Activated CD4-positive, alpha-beta T cell treated with anti-CD3 and anti-CD28 coated beads, Interleukin-2, amount 10 ng/mL, durations not matched to agents 7 days and 5 days (primary cell): ENCODE results near the gene CMIP. TPM values are rescaled to one million over a fixed set of nuclear protein-coding genes. Genes with fewer than 3 reads are reported as not detected.

Source experiments
- CTCF ChIA-PET: fragments of 350-600 bp; sonication (Branson Sonifier 250); formaldehyde crosslinking; loops from one replicate; lab custom pipeline; 2021; ENCODE audit warnings: antibody characterized with exemption; lab: Charles Lee
- POLR2A ChIA-PET: fragments of 350-600 bp; sonication (Branson Sonifier 250); formaldehyde crosslinking; loops from one replicate; lab custom pipeline; 2021; ENCODE audit warnings: antibody characterized with exemption; lab: Charles Lee
- DNase-seq: peaks from one replicate; pipeline ENCODE4 v3.0.0-alpha.2; 2020
- H3K27ac Mint-ChIP-seq: one replicate; pipeline ENCODE4 v1.8.0; 2021; ENCODE audit warnings: mild to moderate bottlenecking, moderate library complexity, mixed read lengths
- H3K27me3 Mint-ChIP-seq: one replicate; pipeline ENCODE4 v1.8.0; 2021; ENCODE audit warnings: mixed read lengths
- H3K36me3 Mint-ChIP-seq: one replicate; pipeline ENCODE4 v1.8.0; 2021; ENCODE audit warnings: low read depth, mixed read lengths
- H3K4me1 Mint-ChIP-seq: one replicate; pipeline ENCODE4 v1.8.0; 2021; ENCODE audit warnings: mixed read lengths
- H3K4me3 Mint-ChIP-seq: one replicate; pipeline ENCODE4 v1.8.0; 2021; ENCODE audit warnings: mild to moderate bottlenecking, moderate library complexity, mixed read lengths
- H3K9me3 Mint-ChIP-seq: one replicate; pipeline ENCODE4 v1.8.0; 2021; ENCODE audit warnings: mixed read lengths
- total RNA-seq, 2 experiments: library from RNA; stranded (reverse); gene quantifications; one replicate each; pipeline ENCODE4 v1.2.3, GENCODE V29; 2021

The CMIP gene
- total RNA-seq, 2 experiments from 2014 or later: 44.7 to 46.8 TPM

GRCh38 chr16:81624403-81624759, 179.8 kb downstream of the CMIP start:
- Mint-ChIP-seq H3K27ac (no peak overlapping the region), H3K36me3 (no peaks in the 10 kb centered on the region), H3K4me3 (no peak overlapping the region), H3K4me1 (peaks cover 14% of the 10 kb centered on the region), H3K27me3 (no peaks in the 10 kb centered on the region), H3K9me3 (no peaks in the 10 kb centered on the region)
- DNase-seq: no peak
- ChIA-PET POLR2A (no interaction called here), CTCF (interaction anchor here (0.7 to 1.9 kb wide), 3 partner anchors 8 to 186 kb away, joined by 4 to 8 read pairs (median 5); no protein-coding TSS in a partner anchor)

- DNase-seq: no peak
- H3K36me3 Mint-ChIP-seq: no peaks in the 10 kb centered on the region
- ChIA-PET POLR2A (no interaction called here), CTCF (interaction anchor here (1.5 to 1.9 kb wide), 2 partner anchors 8 to 72 kb away, joined by 5 to 8 read pairs; no protein-coding TSS in a partner anchor)
- no peak overlapping the region for H3K27ac Mint-ChIP-seq
- no peaks in the 10 kb centered on the region for H3K9me3 Mint-ChIP-seq
- no peaks in the 10 kb centered on the region for H3K27me3 Mint-ChIP-seq
- peaks cover 15% of the 10 kb centered on the region for H3K4me1 Mint-ChIP-seq
- no peak overlapping the region for H3K4me3 Mint-ChIP-seq
Measured at GRCh38 chr16:81624760-81625543, 180.3 kb downstream of the CMIP start.

GRCh38 chr16:81625544-81626153, 181.0 kb downstream of the CMIP start:
- peaks cover 19% of the 10 kb centered on the region for H3K4me1 Mint-ChIP-seq
- H3K36me3 Mint-ChIP-seq: no peaks in the 10 kb centered on the region
- H3K27me3 Mint-ChIP-seq: no peaks in the 10 kb centered on the region
- no peak for DNase-seq
- no peak overlapping the region for H3K27ac Mint-ChIP-seq
- ChIA-PET CTCF (no interaction called here), POLR2A (no interaction called here)
- no peak overlapping the region for H3K4me3 Mint-ChIP-seq
- no peaks in the 10 kb centered on the region for H3K9me3 Mint-ChIP-seq

- Mint-ChIP-seq H3K4me1 (peaks cover 24% of the 10 kb centered on the region), H3K27me3 (no peaks in the 10 kb centered on the region), H3K9me3 (no peaks in the 10 kb centered on the region), H3K4me3 (no peak overlapping the region), H3K27ac (no peak overlapping the region), H3K36me3 (no peaks in the 10 kb centered on the region)
- DNase-seq: no peak
- POLR2A ChIA-PET: no interaction called here
- CTCF ChIA-PET: no interaction called here
Measured at GRCh38 chr16:81626181-81626674, 181.6 kb downstream of the CMIP start.

- no peaks in the 10 kb centered on the region for H3K27me3 Mint-ChIP-seq
- no peaks in the 10 kb centered on the region for H3K9me3 Mint-ChIP-seq
- DNase-seq: no peak
- no peak overlapping the region for H3K27ac Mint-ChIP-seq
- H3K36me3 Mint-ChIP-seq: no peaks in the 10 kb centered on the region
- H3K4me1 Mint-ChIP-seq: peaks cover 32% of the 10 kb centered on the region
- ChIA-PET CTCF (no interaction called here), POLR2A (no interaction called here)
- no peak overlapping the region for H3K4me3 Mint-ChIP-seq
Measured at GRCh38 chr16:81627024-81627423, 182.4 kb downstream of the CMIP start.

GRCh38 chr16:81627729-81628244, 183.2 kb downstream of the CMIP start:
- CTCF ChIA-PET: no interaction called here
- H3K9me3 Mint-ChIP-seq: no peaks in the 10 kb centered on the region
- H3K4me3 Mint-ChIP-seq: no peak overlapping the region
- POLR2A ChIA-PET: no interaction called here
- H3K27me3 Mint-ChIP-seq: no peaks in the 10 kb centered on the region
- H3K4me1 Mint-ChIP-seq: peaks cover 39% of the 10 kb centered on the region
- H3K27ac Mint-ChIP-seq: no peak overlapping the region
- DNase-seq: no peak
- H3K36me3 Mint-ChIP-seq: no peaks in the 10 kb centered on the region

GRCh38 chr16:81629034-81629802, 184.6 kb downstream of the CMIP start:
- POLR2A ChIA-PET: no interaction called here
- no peak overlapping the region for H3K4me3 Mint-ChIP-seq
- H3K4me1 Mint-ChIP-seq: peaks cover 50% of the 10 kb centered on the region
- H3K36me3 Mint-ChIP-seq: no peaks in the 10 kb centered on the region
- no peaks in the 10 kb centered on the region for H3K27me3 Mint-ChIP-seq
- H3K9me3 Mint-ChIP-seq: no peaks in the 10 kb centered on the region
- DNase-seq: no peak
- H3K27ac Mint-ChIP-seq: peak overlapping the region; percentile 80
- CTCF ChIA-PET: interaction anchor here (4.0 kb wide), 1 partner anchor 7 kb away, joined by 18 read pairs; no protein-coding TSS in a partner anchor

GRCh38 chr16:81629896-81630634, 185.5 kb downstream of the CMIP start:
- Mint-ChIP-seq H3K9me3 (no peaks in the 10 kb centered on the region), H3K4me1 (peaks cover 52% of the 10 kb centered on the region), H3K4me3 (no peak overlapping the region), H3K27me3 (no peaks in the 10 kb centered on the region), H3K36me3 (no peaks in the 10 kb centered on the region), H3K27ac (no peak overlapping the region)
- ChIA-PET CTCF (interaction anchor here (4.0 kb wide), 1 partner anchor 8 kb away, joined by 18 read pairs; no protein-coding TSS in a partner anchor), POLR2A (no interaction called here)
- DNase-seq: no peak

GRCh38 chr16:81630635-81631031, 186.0 kb downstream of the CMIP start:
- no peak overlapping the region for H3K27ac Mint-ChIP-seq
- H3K9me3 Mint-ChIP-seq: no peaks in the 10 kb centered on the region
- H3K27me3 Mint-ChIP-seq: no peaks in the 10 kb centered on the region
- H3K36me3 Mint-ChIP-seq: peaks cover 3% of the 10 kb centered on the region
- no peak for DNase-seq
- ChIA-PET POLR2A (no interaction called here), CTCF (interaction anchor here (1.7 to 4.0 kb wide), 2 partner anchors 9 to 66 kb away, joined by 7 to 18 read pairs; no protein-coding TSS in a partner anchor)
- no peak overlapping the region for H3K4me3 Mint-ChIP-seq
- peaks cover 51% of the 10 kb centered on the region for H3K4me1 Mint-ChIP-seq

GRCh38 chr16:81632392-81633146, 188.0 kb downstream of the CMIP start:
- Mint-ChIP-seq H3K27ac (peak overlapping the region; percentile 89), H3K36me3 (peaks cover 3% of the 10 kb centered on the region), H3K27me3 (no peaks in the 10 kb centered on the region), H3K4me3 (peak overlapping the region; percentile 48), H3K9me3 (no peaks in the 10 kb centered on the region), H3K4me1 (peaks cover 57% of the 10 kb centered on the region)
- DNase-seq: peak; percentile 81
- POLR2A ChIA-PET: no interaction called here
- CTCF ChIA-PET: interaction anchor here (1.7 to 4.0 kb wide), 3 partner anchors 11 to 229 kb away, joined by 5 to 18 read pairs (median 7); no protein-coding TSS in a partner anchor

GRCh38 chr16:81633147-81633619, 188.6 kb downstream of the CMIP start:
- H3K4me3 Mint-ChIP-seq: peak overlapping the region; percentile 48
- POLR2A ChIA-PET: interaction anchor here (0.5 kb wide), 1 partner anchor 171 kb away, joined by 9 read pairs; no protein-coding TSS in a partner anchor
- no peak for DNase-seq
- H3K9me3 Mint-ChIP-seq: no peaks in the 10 kb centered on the region
- peak overlapping the region; percentile 89 for H3K27ac Mint-ChIP-seq
- no peaks in the 10 kb centered on the region for H3K27me3 Mint-ChIP-seq
- CTCF ChIA-PET: interaction anchor here (0.9 to 4.0 kb wide), 3 partner anchors 10 to 64 kb away, joined by 3 to 18 read pairs (median 5); no protein-coding TSS in a partner anchor
- H3K36me3 Mint-ChIP-seq: peaks cover 3% of the 10 kb centered on the region
- peaks cover 57% of the 10 kb centered on the region for H3K4me1 Mint-ChIP-seq
